Endothelial cell of umbilical vein (primary cell): ENCODE data around the gene DNASE2. TPM values are rescaled to one million over a fixed set of nuclear protein-coding genes. Genes with fewer than 3 reads are reported as not detected.

Experiments used
- BruUV-seq: library from RNA; stranded (reverse); fragments of 400-500 nt; replicated peaks from 2 replicates; lab custom pipeline; 2021; lab: Mats Ljungman, UMichigan
- CTCF ChIA-PET: fragments of 300-600, 350-600 bp; sonication (Branson Sonifier 250); formaldehyde crosslinking; loops from one replicate; lab custom pipeline; 2021; ENCODE audit warnings: antibody characterized with exemption, inconsistent platforms; lab: Charles Lee
- POLR2A ChIA-PET: fragments of 300-600, 350-600 bp; sonication (Branson Sonifier 250); formaldehyde crosslinking; loops from one replicate; lab custom pipeline; 2021; ENCODE audit warnings: antibody characterized with exemption, inconsistent platforms; lab: Charles Lee
- DNase-seq: peaks from one replicate; pipeline ENCODE4 v3.0.0-alpha.2; 2011; ENCODE audit warnings: low read depth, low spot score
- FAIRE-seq: peaks from 2 replicates; lab custom pipeline; 2011; peaks lifted over from hg19 to GRCh38; lab: Jason Lieb, UNC
- H2AFZ ChIP-seq: 2 replicates; pipeline ENCODE4 v1.6.0; 2012; ENCODE audit warnings: low read depth, low read length, control low read depth, inconsistent platforms
- H3K27ac ChIP-seq: 2 replicates; pipeline ENCODE4 v1.5.1; 2011; ENCODE audit warnings: low read depth, mild to moderate bottlenecking, control low read depth, low read length, moderate library complexity; ENCODE audit not compliant: insufficient read depth
- H3K27me3 ChIP-seq, 2 experiments: 2 replicates each; pipeline versions ENCODE4 v1.6.0 to v1.6.1; 2011; ENCODE audit warnings: low read length in 2 of 2, mixed read lengths in 1 of 2; ENCODE audit not compliant: control insufficient read depth in 2 of 2, insufficient read depth in 2 of 2
- H3K36me3 ChIP-seq, 2 experiments: 2 replicates in 1 of 2; 3 replicates in 1 of 2; pipeline ENCODE4 v1.5.1; 2011; ENCODE audit warnings: low read length in 2 of 2, mild to moderate bottlenecking in 1 of 2, moderate library complexity in 1 of 2; ENCODE audit not compliant: control insufficient read depth in 2 of 2, insufficient read depth in 2 of 2; ENCODE audit errors: extremely low read depth in 1 of 2
- H3K4me1 ChIP-seq: 3 replicates; pipeline ENCODE4 v1.5.1; 2011; ENCODE audit warnings: mild to moderate bottlenecking, low read length; ENCODE audit not compliant: control insufficient read depth, insufficient read depth; ENCODE audit errors: extremely low read depth
- H3K4me2 ChIP-seq: 2 replicates; pipeline ENCODE4 v1.6.1; 2011; ENCODE audit warnings: low read length, control low read depth, mixed read lengths; ENCODE audit not compliant: insufficient read depth
- H3K4me3 ChIP-seq, 3 experiments: fragments of 200-600 bp in 1 of 3; sonication (generic), shearing (Covaris generic) in 1 of 3; replicated peaks in 1 of 3; 2 replicates each; pipeline ENCODE4 v1.5.1; 2011 to 2016; ENCODE audit warnings: control low read depth in 3 of 3, low read length in 3 of 3, mild to moderate bottlenecking in 2 of 3, inconsistent platforms in 1 of 3, low read depth in 1 of 3, moderate library complexity in 1 of 3; ENCODE audit not compliant: insufficient read depth in 1 of 3
- H3K79me2 ChIP-seq: 2 replicates; pipeline ENCODE4 v1.6.0; 2012; ENCODE audit warnings: low read length, inconsistent platforms; ENCODE audit not compliant: control insufficient read depth, insufficient read depth
- H3K9ac ChIP-seq: replicated peaks from 2 replicates; pipeline ENCODE3; 2011; ENCODE audit warnings: low read length, control low read depth; ENCODE audit not compliant: insufficient read depth; ENCODE audit errors: extremely low read depth
- H3K9me1 ChIP-seq: replicated peaks from 3 replicates; pipeline ENCODE4 v1.6.0; 2011; ENCODE audit warnings: mild to moderate bottlenecking, low read length; ENCODE audit not compliant: control insufficient read depth, insufficient read depth; ENCODE audit errors: extremely low read depth
- H3K9me3 ChIP-seq: replicated peaks from 2 replicates; pipeline ENCODE4 v1.5.1; 2012; ENCODE audit warnings: low read length, inconsistent platforms; ENCODE audit not compliant: control insufficient read depth, insufficient read depth
- H4K20me1 ChIP-seq: replicated peaks from 2 replicates; pipeline ENCODE3; 2011; ENCODE audit warnings: mild to moderate bottlenecking, low read length; ENCODE audit not compliant: control insufficient read depth, insufficient read depth; ENCODE audit errors: extremely low read depth
- CTCF ChIP-seq, 2 donors: IDR thresholded peaks; 1 replicate in 1 of 2; 2 replicates in 1 of 2; pipeline ENCODE4 v1.5.1; 2011; ENCODE audit warnings: low read length in 2 of 2, mild to moderate bottlenecking in 2 of 2, moderate library complexity in 2 of 2, control low read depth in 1 of 2, inconsistent platforms in 1 of 2, low read depth in 1 of 2; ENCODE audit not compliant: insufficient read depth in 1 of 2; ENCODE audit errors: extremely low read depth in 1 of 2
- EZH2 ChIP-seq: IDR thresholded peaks from 2 replicates; pipeline ENCODE4 v1.6.1; 2012; ENCODE audit warnings: borderline replicate concordance, low read depth, mild to moderate bottlenecking, moderate library complexity, low read length, inconsistent platforms; ENCODE audit not compliant: severe bottlenecking
- FOS ChIP-seq: IDR thresholded peaks from 2 replicates; pipeline ENCODE4 v1.6.1; 2011; ENCODE audit warnings: mild to moderate bottlenecking, low read length, moderate library complexity, borderline replicate concordance; ENCODE audit not compliant: insufficient read depth
- GATA2 ChIP-seq: IDR thresholded peaks from 2 replicates; pipeline ENCODE4 v1.7.0; 2011; ENCODE audit warnings: low read depth, mild to moderate bottlenecking, moderate library complexity, mixed read lengths, low read length; ENCODE audit not compliant: insufficient read length, insufficient read depth
- JUN ChIP-seq: IDR thresholded peaks from 2 replicates; pipeline ENCODE4 v1.6.1; 2011; ENCODE audit warnings: borderline replicate concordance, low read depth; ENCODE audit not compliant: insufficient read length, insufficient read depth
- MYC ChIP-seq: IDR thresholded peaks from one replicate; pipeline ENCODE4 v1.6.1; 2011; ENCODE audit warnings: mild to moderate bottlenecking, low read depth, low read length
- POLR2A ChIP-seq: IDR thresholded peaks from 2 replicates; pipeline ENCODE4 v1.6.1; 2012; ENCODE audit warnings: low read depth, mild to moderate bottlenecking, control low read depth, low read length
- POLR2AphosphoS5 ChIP-seq: IDR thresholded peaks from 2 replicates; pipeline ENCODE4 v1.6.1; 2012; ENCODE audit warnings: low read depth, mild to moderate bottlenecking, control low read depth, low read length, moderate library complexity; ENCODE audit not compliant: insufficient read depth
- dilution Hi-C: fragments of 300-500 bp; cut with MboI; formaldehyde crosslinking; loops from one replicate; pipeline ENCODE4 v1.15.0; 2019; ENCODE audit warnings: low sequenced_read_pairs; ENCODE audit not compliant: extremely low pct_ligation_motif_present
- intact Hi-C: fragments of 100-400 bp; cut with micrococcal nuclease; formaldehyde crosslinking; loops from one replicate; pipeline ENCODE4 v1.10.0; 2022
- polyA plus RNA-seq, 4 experiments: library from polyadenylated mRNA; depleted of rRNA in 3 of 4; stranded (reverse) in 3 of 4; unstranded in 1 of 4; fragments of >200 nt; gene quantifications; 2 replicates each; pipeline versions ENCODE4 v1.2.1 to v1.2.3, GENCODE V29; 2011 to 2012; ENCODE audit warnings: missing spikeins in 1 of 4
- total RNA-seq: library from RNA; stranded (reverse); gene quantifications from 2 replicates; pipeline ENCODE4 v1.2.3, GENCODE V29; 2021
- TF ChIP-seq, protein P1 (sequence below): IDR thresholded peaks from 2 replicates; pipeline ENCODE4 v1.6.1; 2011; ENCODE audit not compliant: insufficient read depth, insufficient read length

Gene DNASE2
- total and polyA plus RNA-seq, 2 donors (not counting 3 experiments of a cell fraction or from before 2014, with no cell fraction given), result 31.3 to 51.9 TPM

GRCh38 chr19:12930002-12930645 lies 48.9 kb upstream of the DNASE2 start:
- dilution Hi-C loops, result no loop called here
- DNase-seq (no peak), FAIRE-seq (no peak)
- no TSS peak for BruUV-seq
- Histone ChIP-seq H4K20me1 (no peaks in the 10 kb centered on the region), H3K4me3 (no peak overlapping the region), H3K4me1 (peaks cover 7% of the 10 kb centered on the region), H3K36me3 (peaks cover 10 to 29% of the 10 kb centered on the region in 2 experiments), H3K27ac (no peak overlapping the region), H3K27me3 (no peaks in the 10 kb centered on the region), H2AFZ (no peak overlapping the region), H3K9ac (no peak overlapping the region), H3K4me2 (no peak overlapping the region), H3K9me3 (no peaks in the 10 kb centered on the region), H3K79me2 (peaks cover 21% of the 10 kb centered on the region), H3K9me1 (no peaks in the 10 kb centered on the region)
- POLR2A ChIA-PET, result no interaction called here
- intact Hi-C loops, result loop anchor here (10.0 kb wide), 1 partner anchor 145 kb away; no protein-coding TSS in a partner anchor
- TF ChIP-seq, protein P1, sequence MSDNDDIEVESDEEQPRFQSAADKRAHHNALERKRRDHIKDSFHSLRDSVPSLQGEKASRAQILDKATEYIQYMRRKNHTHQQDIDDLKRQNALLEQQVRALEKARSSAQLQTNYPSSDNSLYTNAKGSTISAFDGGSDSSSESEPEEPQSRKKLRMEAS, result no peak
- TF ChIP-seq POLR2AphosphoS5 (no peak), EZH2 (no peak), POLR2A (no peak), CTCF (IDR thresholded peaks at IDR 0.05; ENCODE audit: extremely low read depth in 1 of 2, insufficient read depth in 1 of 2, low read depth in 1 of 2, low read length in 2 of 2) (no peak), JUN (no peak), FOS (no peak), MYC (no peak), GATA2 (no peak)
- CTCF ChIA-PET, result no interaction called here
